HG03135 (cell line): Measurements from ENCODE around the gene TBC1D17.

Experiments
- ATAC-seq: cut with Tn5 transposase; IDR thresholded peaks from one replicate; pipeline ENCODE4 v1.9.1; 2021; ENCODE audit warnings: mild to moderate bottlenecking, moderate library complexity; ENCODE audit not compliant: unreplicated experiment

Gene TBC1D17

GRCh38 chr19:49877020-49877878 is at the start of gene TBC1D17, which contains the start of gene AKT1S1:
TBC1D17 (plus strand) TSS chr19:49877702; CDS start chr19:49877724, 22 bp downstream.
AKT1S1 (minus strand) TSS chr19:49877355; CDS start chr19:49873295, 4,060 bp downstream.
- peak; percentile 61 for ATAC-seq

GRCh38 chr19:49829200-49829599 is 48.3 kb upstream of the TBC1D17 start:
- no peak for ATAC-seq

GRCh38 chr19:49829721-49830120 is 47.8 kb upstream of the TBC1D17 start:
- no peak for ATAC-seq

DNA sequence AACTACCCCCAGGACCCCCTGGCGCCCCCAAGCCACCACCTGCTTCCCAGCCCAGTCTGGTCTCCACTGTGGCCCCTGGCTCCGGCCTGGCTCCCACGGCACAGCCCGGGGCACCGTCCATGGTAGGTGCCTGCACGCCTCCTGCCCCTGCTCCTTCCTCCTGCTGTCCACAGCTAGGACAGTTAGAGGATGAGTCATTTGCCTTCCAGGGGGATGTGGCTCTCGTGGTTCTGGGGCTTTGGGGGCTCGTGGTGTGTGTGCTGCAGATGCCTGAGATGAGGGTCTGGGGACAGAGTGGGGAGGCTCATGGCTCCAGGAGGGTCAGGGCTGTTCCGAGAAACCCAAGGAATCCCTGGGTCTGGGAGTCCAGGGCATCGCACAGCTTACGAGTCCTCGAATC is 46.7 kb upstream of the TBC1D17 start:
- ATAC-seq, result no peak

- no peak for ATAC-seq
Observed at GRCh38 chr19:49831592-49831991, 45.9 kb upstream of the TBC1D17 start.

DNA sequence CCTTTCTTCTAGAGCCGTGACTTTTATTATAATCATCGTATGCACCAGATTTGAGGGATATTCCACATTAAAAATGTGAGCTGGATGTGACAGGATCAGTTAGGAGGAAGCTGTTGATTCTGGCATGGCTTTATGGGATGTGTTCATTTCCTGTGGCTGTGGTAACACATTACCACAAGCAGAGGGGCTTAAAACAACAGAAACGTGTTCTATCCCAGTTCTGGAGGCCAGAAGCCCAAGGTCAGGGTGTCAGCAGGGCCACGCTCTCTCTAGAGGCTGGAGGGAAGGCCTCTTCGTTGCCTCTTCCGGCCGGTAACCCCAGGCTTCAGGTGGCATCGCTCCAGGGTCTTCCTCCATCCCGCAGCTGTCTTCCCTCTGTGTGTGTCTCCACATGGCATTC is 44.9 kb upstream of the TBC1D17 start:
- no peak for ATAC-seq

DNA sequence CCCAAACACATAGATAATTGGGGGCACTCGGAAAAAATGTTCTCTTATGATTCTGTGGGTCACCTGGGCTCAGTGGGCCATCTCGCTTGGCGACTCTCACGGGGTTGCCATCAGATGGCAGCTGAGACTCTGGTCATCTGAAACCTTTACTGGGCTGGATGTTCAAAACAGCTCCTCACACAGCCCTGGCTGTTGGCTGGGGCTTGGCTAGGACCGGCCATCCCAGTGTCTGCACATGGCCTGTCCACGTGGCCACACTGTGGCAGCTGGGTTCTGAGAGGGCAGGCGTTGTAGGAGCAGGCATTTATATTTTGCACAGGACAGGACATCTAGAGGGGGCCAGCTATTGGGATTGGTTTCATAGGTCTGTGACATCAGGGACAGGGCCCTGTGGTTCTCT is 43.9 kb upstream of the TBC1D17 start:
- ATAC-seq, result no peak

DNA sequence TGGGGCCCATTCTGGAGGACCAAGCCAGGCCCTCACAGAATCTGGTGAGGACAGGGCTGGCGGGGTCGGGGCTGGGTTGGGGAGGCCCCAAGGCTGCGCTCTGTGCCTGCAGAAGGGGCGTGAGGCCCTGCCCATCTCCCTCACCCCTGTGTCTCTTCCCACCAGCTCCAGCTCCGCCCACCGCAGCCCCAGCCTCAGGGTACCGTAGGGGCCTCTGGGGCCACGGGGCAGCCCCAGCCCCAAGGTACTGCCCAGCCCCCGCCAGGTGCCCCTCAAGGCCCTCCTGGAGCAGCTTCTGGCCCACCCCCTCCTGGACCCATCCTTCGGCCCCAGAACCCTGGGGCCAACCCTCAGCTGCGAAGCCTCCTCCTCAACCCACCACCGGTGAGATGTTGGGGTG is 41.9 kb upstream of the TBC1D17 start:
- no peak for ATAC-seq

GRCh38 chr19:49836176-49837008 is 41.1 kb upstream of the TBC1D17 start:
- ATAC-seq, result no peak

GRCh38 chr19:49837009-49837310 is 40.5 kb upstream of the TBC1D17 start:
- no peak for ATAC-seq

- ATAC-seq, result no peak
Observed at GRCh38 chr19:49837425-49837824, 40.1 kb upstream of the TBC1D17 start.

DNA sequence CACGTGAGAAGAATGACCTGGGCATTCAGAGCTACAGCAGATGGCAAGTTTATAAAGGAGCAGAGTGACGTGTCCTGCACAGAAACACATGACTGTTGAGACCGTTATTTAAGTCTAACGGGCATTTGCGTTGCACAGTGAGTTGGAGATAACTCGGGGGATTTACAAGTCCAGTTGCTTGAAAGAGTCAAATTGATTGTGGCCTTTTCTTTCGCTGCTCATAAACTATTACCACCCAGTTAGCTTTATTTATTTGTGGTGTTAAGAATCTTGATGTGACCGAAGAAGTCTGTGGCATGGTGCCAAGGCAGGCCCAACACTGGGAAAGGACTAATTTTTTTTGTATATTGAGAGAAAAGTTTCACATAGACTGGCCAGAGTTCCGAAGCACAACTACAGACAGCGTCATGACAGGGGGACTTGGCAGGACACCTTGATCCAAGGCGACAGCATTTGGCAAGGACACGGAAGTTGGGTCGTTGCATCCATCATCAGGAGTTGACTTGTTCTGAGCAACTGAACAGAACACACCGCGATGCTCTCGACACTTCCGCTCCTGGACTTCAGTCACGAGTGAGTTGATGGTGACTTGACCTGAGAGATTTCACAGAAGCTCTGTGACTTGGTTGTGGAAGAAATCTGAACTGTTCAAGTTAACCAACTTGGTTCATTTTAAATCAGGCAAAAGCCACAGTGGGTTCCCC is 38.5 kb upstream of the TBC1D17 start:
- ATAC-seq, result no peak

GRCh38 chr19:49839713-49840112 is 37.8 kb upstream of the TBC1D17 start:
- no peak for ATAC-seq

GRCh38 chr19:49840321-49840720 is 37.2 kb upstream of the TBC1D17 start:
- no peak for ATAC-seq

DNA sequence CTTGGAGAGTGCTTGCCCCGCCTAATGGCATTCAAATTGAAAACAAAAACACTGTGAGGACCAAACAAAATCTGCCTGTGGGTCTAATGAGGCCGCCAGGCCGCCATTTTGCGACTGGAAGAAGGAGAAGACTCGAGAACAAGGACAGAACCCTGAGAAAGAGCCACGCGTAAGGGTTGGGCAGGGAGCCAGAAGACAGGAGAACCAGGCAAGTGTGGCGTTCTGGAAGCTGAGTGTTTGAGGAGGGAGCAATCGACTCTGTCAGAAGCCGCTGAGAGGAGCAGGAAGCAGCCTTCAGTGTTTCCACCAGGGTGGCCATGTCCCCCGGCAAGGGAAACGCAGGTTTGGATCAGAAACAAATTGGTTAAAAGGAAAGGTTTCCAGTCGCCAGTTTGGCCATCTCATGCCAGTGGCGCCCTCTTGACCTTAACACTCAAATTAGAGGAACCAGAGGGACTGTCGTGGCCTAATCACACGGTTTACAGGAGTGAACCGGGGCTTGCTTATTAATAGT is 36.7 kb upstream of the TBC1D17 start:
- no peak for ATAC-seq

DNA sequence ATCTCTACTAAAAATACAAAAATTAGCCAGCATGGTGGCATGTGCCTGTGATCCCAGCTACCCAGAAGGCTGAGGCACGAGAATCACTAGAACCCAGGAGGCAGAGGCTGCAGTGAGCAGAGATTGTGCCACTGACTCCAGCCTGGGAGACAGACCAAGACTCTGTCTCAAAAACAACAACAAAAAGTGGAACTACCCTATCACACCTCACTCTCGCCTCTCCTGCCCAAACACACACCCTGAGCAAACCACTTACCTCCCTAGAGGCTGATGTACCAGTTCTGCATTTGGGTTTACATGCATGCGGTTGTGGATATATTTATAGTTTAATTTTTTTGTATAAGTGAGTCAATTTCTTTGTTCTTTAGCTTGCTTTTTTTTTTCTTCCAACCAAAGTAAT is 34.2 kb upstream of the TBC1D17 start:
- no peak for ATAC-seq

DNA sequence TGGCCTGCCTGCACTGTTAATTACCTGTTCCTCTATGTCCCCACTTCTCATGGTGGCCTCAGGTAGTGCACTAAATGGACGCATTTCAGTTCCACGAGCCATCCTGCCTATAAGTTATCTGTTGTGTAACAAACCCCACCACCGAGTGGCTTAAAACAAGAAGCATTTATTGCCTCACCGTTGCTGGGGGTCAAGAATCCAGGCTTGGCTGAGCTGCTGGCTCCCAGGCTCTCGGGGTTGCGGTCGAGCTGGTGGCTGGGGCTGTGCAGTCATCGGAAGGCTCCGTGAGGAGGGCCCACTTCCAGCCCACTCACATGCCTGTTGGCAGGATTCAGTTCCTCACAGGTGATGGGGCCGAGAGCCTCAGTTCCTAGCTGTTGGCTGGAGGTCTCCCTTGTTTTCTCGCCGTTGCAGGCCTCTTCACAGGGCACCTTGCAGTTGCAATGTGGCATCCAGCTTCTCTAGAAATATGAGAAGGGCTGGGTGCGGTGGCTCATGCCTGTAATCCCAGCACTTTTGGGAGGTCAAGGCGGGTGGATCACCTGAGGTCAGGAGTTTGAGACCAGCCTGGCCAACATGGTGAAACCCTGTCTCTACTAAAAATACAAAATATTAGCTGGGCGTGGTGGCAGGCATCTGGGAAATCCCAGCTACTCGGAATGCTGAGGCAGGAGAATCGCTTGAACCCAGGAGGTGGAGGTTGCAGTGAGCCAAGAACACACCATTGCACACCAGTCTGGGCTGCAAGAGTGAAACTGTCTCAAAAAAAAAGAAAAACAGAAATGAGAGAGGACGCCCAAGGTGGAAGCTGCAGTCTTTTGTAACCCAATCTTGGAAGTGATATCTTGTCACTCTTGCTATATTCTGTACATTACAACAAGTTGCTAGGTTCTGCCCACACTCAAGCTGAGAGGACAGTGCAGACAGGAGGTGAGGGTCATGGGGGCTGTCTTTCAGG is 33.1 kb upstream of the TBC1D17 start:
- no peak for ATAC-seq

- no peak for ATAC-seq
Observed at GRCh38 chr19:49845414-49845813, 32.1 kb upstream of the TBC1D17 start.

DNA sequence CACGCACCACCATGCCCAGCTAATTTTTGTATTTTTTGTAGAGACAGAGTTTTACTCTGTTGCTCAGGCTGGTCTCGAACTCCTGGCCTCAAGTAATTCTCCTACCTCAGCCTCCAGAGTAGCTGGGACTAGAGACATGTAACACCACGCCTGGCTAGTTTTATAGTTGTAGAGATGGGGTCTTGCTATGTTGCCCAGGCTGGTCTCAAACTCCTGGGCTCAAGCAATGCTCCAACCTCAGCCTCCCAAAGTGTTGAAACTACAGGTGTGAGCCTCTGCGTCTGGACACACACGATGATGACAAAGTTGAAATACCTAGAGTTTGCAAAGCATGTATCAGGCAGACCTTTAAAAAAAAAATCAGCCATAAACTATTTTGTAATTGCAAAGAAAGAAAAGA is 31.1 kb upstream of the TBC1D17 start:
- ATAC-seq, result no peak
